ENCODE results near the gene FANCE.

The FANCE gene

GRCh38 chr6:35468181-35468979, 16.2 kb downstream of the FANCE start, which contains the start of gene RPL10A:
RPL10A (plus strand) TSS chr6:35468401; CDS start chr6:35468435, 34 bp downstream.
- DNase-seq (ENCODE audit: low read depth in 2 of 2), result peak; percentile 89 to 94

GRCh38 chr6:35468980-35469750, 17.0 kb downstream of the FANCE start:
- DNase-seq (ENCODE audit: low read depth in 2 of 2), result peak in 1 of 2 donors; percentile 23

GRCh38 chr6:35469751-35470662, 17.9 kb downstream of the FANCE start:
- DNase-seq (ENCODE audit: low read depth in 2 of 2), result no peak

DNA sequence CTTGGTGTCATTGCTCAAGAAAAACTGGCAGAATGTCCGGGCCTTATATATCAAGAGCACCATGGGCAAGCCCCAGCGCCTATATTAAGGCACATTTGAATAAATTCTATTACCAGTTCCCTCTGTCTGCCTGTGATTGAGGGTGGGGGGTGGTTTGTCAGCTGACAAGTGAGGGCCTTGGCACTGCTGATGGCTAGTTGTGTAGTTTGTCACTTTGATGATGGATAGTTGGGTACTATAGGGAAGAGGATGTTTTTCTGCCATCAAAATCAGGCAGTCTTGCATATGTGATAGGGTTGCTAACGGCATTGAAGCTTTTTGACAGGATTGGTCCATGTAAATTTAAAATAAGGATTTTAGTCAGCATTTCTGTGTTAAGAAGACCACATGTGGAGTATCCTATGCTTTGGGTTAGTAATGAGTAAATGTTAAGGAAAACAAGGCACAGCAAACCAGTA, 18.6 kb downstream of the FANCE start:
- DNase-seq (ENCODE audit: low read depth in 2 of 2), result no peak

DNA sequence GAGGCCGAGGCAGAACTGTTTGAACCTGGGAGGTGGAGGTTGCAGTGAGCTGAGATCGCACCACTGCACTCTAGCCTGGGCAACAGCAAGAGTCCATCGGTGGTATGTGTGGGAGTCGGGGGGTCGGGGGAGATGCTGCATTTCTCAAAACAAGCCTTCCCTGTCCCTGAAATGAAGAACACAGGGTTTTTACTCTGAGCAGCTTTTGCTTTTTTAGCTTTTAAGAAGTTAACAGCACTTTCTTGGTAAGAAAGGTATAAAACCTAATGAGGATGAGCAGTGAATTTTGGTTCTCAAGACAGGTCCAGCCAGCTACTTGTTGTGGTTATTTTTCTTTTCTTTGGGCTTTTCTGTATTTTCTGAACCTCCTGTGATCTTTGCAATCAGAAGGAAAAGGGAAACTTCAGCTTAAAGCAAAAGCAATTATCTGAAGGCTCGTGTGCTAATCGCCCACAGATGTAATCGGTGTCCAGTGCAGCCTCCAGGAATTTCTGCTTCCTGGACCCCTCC, 19.8 kb downstream of the FANCE start:
- DNase-seq (ENCODE audit: low read depth in 2 of 2), result no peak

DNA sequence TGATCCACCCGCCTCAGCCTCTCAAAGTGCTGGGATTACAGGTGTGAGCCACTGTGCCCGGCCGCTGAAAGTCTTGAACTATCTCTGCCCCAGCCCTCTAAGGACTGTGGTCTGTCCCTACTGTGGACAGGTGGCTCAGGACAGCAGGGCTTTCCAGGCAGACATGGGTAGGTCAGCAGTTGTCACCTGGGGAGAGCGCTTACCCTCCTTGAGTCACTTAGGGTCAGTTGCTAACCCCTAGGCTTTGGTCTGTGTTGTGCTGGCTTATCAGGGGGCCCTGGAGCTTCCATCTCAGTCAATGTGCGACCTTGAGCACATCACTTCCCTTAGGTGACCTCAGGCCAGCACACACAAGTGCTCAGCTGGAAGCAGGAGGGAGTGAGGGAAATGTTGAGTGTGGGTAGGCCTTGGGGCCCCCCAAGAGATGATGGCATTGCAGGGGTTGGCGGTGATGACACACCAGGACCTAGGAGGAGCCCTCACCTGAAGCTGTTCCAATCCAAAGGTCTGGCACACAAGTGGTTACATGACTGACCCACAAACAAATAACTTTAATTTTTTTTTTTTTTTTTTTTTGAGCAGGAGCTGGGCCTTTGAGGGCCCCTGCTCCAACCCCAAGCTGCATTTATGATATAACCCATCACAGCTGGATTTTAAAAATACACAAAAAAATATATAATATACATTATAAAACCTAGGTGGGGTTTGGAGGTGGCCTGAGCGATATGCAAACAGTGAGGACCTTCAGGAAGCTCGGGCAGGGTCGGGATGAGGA, 21.1 kb downstream of the FANCE start:
- DNase-seq (ENCODE audit: low read depth in 2 of 2), result no peak

- no peak for DNase-seq (ENCODE audit: low read depth in 2 of 2)
Measured at GRCh38 chr6:35473850-35474130, 21.7 kb downstream of the FANCE start.

DNA sequence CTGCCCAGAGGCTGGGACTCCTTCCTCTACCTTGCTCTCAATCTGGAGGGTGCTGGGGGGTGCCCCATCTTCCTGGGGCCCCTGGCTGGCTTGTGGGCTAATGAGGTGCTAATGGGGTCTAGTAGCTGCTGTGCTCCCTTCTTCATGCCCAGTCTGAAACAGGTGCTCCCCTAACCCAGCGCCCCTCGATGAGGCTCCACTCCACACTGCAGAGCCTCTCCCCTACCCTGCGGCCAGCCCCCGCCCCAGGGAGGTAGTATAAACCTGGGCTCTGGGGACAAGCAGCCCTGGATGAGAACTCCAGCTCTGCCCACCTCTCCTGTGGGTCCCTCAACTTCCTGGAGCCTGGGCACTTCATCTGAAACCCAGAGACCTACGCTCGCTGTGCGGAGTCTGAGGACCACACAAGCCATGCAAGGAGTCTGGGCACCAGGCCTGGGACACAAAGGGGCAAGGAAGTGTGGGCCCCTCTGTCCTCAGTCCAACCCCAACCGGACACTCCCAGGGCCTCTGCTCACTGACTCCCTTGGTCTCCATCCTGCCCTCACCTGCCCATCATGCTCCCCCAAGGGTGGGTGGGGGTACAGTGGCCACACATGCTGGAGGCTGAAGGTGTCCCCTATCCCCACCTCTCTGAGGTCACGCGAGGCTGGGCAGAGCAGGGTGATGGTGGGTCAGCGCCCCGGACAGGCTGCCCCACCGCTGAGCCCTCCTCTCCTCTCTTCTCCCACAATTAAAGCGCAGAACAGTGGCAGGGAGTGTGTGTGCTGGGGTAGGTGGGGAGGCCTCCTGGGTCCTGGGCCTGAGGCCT, 22.2 kb downstream of the FANCE start:
- no peak for DNase-seq (ENCODE audit: low read depth in 2 of 2)

- no peak for DNase-seq (ENCODE audit: low read depth in 2 of 2)
Measured at GRCh38 chr6:35474942-35475570, 22.9 kb downstream of the FANCE start.

- DNase-seq (ENCODE audit: low read depth in 2 of 2), result no peak
Measured at GRCh38 chr6:35475573-35475972, 23.4 kb downstream of the FANCE start.

GRCh38 chr6:35476004-35476403, 23.9 kb downstream of the FANCE start:
- DNase-seq (ENCODE audit: low read depth in 2 of 2), result no peak

- no peak for DNase-seq (ENCODE audit: low read depth in 2 of 2)
Measured at GRCh38 chr6:35477028-35477427, 24.9 kb downstream of the FANCE start.

GRCh38 chr6:35477551-35478179, 25.5 kb downstream of the FANCE start:
- no peak for DNase-seq (ENCODE audit: low read depth in 2 of 2)

DNA sequence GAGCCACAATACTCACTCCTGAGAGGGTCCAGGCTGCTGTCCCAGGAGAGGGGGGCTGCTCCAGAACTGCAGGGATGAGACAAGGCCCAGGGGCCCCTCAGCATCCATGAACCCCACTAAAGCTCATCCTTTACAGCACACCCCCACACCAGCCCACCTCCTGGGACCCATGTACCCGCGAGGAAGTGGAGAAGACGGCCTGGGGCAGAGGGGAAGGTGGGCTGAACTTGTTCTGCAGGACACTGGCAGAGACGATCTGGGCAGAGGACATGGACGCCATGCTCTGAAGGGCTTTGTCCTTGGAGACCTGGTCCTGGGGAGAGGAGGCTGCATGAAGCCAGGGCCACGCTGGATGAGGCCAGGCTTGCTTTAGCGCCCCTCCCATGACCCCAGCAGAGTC, 26.1 kb downstream of the FANCE start:
- no peak for DNase-seq (ENCODE audit: low read depth in 2 of 2)

- DNase-seq (ENCODE audit: low read depth in 2 of 2), result no peak
Measured at GRCh38 chr6:35480176-35480575, 28.0 kb downstream of the FANCE start.

- no peak for DNase-seq (ENCODE audit: low read depth in 2 of 2)
Measured at GRCh38 chr6:35481226-35481625, 29.1 kb downstream of the FANCE start.

GRCh38 chr6:35483062-35483461, 30.9 kb downstream of the FANCE start:
- no peak for DNase-seq (ENCODE audit: low read depth in 2 of 2)

GRCh38 chr6:35483490-35483889, 31.4 kb downstream of the FANCE start:
- DNase-seq (ENCODE audit: low read depth in 2 of 2), result no peak
